Testis (tissue), 3 donors: ENCODE measurements around the gene MYO1B. TPM values are rescaled to one million over a fixed set of nuclear protein-coding genes. Genes with fewer than 3 reads are reported as not detected.
A peak's percentile ranks its signal among the peaks of the same experiment; 100 is the strongest.

ENCODE experiments used
- DNase-seq: peaks from one replicate; pipeline ENCODE4 v3.0.0-alpha.2; 2019
- H3K27ac ChIP-seq, 2 donors: fragments of 200-600 bp; sonication (generic); one replicate each; pipeline ENCODE4 v1.5.1; 2019
- H3K27me3 ChIP-seq: fragments of 200-600 bp; sonication (generic); one replicate; pipeline ENCODE4 v1.5.1; 2019
- H3K36me3 ChIP-seq: fragments of 200-600 bp; sonication (generic); one replicate; pipeline ENCODE4 v1.5.1; 2017; ENCODE audit warnings: low read depth; ENCODE audit errors: missing control alignments
- H3K4me1 ChIP-seq: fragments of 200-600 bp; sonication (generic); one replicate; pipeline ENCODE4 v1.5.1; 2019
- H3K4me3 ChIP-seq, 2 donors: fragments of 200-600 bp; sonication (generic); one replicate each; pipeline ENCODE4 v1.5.1; 2017 to 2019
- H3K9me3 ChIP-seq: fragments of 200-600 bp; sonication (generic); one replicate; pipeline ENCODE4 v1.5.1; 2017
- POLR2A ChIP-seq: fragments of 450-650 bp; IDR thresholded peaks from one replicate; pipeline ENCODE4 v1.6.1; 2017; ENCODE audit warnings: antibody characterized with exemption, mild to moderate bottlenecking, moderate library complexity
- WGBS, 2 donors: methylation state at CpG; one replicate each; pipeline ENCODE4 v1.1.5; 2018; 5-methylcytosine and 5-hydroxymethylcytosine counted together
- intact Hi-C: fragments of 100-400 bp; cut with DNase I; formaldehyde crosslinking; loops from one replicate; pipeline ENCODE4 v1.15.1; 2023; ENCODE audit warnings: low total_unique reads
- polyA plus RNA-seq: library from polyadenylated mRNA; stranded (reverse); fragments of 350-450 nt; fragmentation: Illumina TruSeq; extraction: RNeasy Lipid Tissue Mini Kit (QIAGEN cat#74804); gene quantifications from one replicate; pipeline ENCODE4 v1.2.3, GENCODE V29; 2014; ENCODE audit warnings: low read depth, low replicate concordance; ENCODE audit not compliant: insufficient read depth
- total RNA-seq, 2 donors: library from RNA; depleted of rRNA; stranded (reverse); fragments of >200 nt; gene quantifications; one replicate each; pipeline ENCODE4 v1.2.3, GENCODE V29; 2016
- TF ChIP-seq, protein P1 (sequence below), 3 experiments: fragments of 450-650 bp in 2 of 3; fragments of 200-600 bp in 1 of 3; sonication (generic) in 1 of 3; IDR thresholded peaks; one replicate each; pipeline ENCODE4 v1.5.1; 2016 to 2019; ENCODE audit warnings: antibody characterized with exemption in 3 of 3, mild to moderate bottlenecking in 2 of 3, moderate library complexity in 1 of 3

MYO1B gene
- total and polyA plus RNA-seq, 3 donors from 2014 or later: 14.5 to 30.8 (median 26.8) TPM

DNA sequence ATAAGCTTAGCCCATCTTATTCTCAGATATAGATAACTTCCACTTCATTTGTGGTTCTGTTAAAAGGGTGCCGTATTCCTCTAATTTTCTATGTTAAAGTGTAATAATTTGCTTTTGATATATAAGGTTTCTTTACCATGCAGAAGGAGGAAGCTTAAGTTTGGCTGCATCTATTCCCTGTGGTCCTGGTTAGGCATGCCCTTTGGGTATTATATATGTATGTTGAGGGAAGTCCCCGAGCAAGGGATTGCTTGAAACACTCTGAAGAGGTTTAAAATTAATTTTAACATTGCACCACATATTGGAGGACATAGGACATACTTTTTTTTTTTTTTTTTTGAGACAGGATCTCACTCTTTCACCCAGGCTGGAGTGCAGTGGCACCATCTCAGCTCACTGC, 16.9 kb upstream of the MYO1B start:
- Histone ChIP-seq H3K36me3 (no peaks in the 10 kb centered on the region), H3K4me1 (peaks cover 6% of the 10 kb centered on the region), H3K27me3 (no peaks in the 10 kb centered on the region), H3K4me3 (no peak overlapping the region), H3K27ac (no peak overlapping the region), H3K9me3 (no peaks in the 10 kb centered on the region)
- no peak for DNase-seq
- WGBS, 2 donors: 89 to 99% methylated on average over 2 of the region's 2 CpGs
- intact Hi-C loops: no loop called here
- TF ChIP-seq, protein P1, sequence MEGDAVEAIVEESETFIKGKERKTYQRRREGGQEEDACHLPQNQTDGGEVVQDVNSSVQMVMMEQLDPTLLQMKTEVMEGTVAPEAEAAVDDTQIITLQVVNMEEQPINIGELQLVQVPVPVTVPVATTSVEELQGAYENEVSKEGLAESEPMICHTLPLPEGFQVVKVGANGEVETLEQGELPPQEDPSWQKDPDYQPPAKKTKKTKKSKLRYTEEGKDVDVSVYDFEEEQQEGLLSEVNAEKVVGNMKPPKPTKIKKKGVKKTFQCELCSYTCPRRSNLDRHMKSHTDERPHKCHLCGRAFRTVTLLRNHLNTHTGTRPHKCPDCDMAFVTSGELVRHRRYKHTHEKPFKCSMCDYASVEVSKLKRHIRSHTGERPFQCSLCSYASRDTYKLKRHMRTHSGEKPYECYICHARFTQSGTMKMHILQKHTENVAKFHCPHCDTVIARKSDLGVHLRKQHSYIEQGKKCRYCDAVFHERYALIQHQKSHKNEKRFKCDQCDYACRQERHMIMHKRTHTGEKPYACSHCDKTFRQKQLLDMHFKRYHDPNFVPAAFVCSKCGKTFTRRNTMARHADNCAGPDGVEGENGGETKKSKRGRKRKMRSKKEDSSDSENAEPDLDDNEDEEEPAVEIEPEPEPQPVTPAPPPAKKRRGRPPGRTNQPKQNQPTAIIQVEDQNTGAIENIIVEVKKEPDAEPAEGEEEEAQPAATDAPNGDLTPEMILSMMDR (IDR thresholded peaks at IDR 0.05): no peak
- no peak for TF ChIP-seq POLR2A

DNA sequence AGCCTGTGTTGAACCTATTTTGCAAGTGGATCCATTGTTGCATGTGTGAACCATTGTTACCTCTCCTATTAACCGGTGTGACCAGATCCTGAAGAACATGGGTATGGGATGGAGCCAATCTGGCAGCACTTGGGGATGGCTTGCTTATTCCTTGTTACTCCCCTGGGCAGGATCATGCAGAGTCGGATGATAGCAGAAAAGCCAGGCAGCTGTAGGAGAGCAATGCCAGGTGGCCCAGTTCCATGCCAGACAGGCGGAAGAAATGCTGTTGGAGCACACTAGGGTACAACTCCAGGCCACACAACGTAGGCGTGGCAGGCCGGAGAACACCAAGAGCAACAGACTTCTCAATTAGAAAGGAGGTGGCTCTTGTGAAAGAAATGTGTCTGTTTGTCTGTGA, 16.3 kb upstream of the MYO1B start:
- Histone ChIP-seq H3K4me3 (no peak overlapping the region), H3K36me3 (no peaks in the 10 kb centered on the region), H3K27me3 (no peaks in the 10 kb centered on the region), H3K27ac (no peak overlapping the region), H3K9me3 (no peaks in the 10 kb centered on the region), H3K4me1 (peaks cover 6% of the 10 kb centered on the region)
- intact Hi-C loops: no loop called here
- TF ChIP-seq, protein P1 (IDR thresholded peaks at IDR 0.05): no peak
- TF ChIP-seq POLR2A: no peak
- WGBS, 2 donors: 85 to 89% methylated on average over 6 of the region's 6 CpGs
- no peak for DNase-seq

DNA sequence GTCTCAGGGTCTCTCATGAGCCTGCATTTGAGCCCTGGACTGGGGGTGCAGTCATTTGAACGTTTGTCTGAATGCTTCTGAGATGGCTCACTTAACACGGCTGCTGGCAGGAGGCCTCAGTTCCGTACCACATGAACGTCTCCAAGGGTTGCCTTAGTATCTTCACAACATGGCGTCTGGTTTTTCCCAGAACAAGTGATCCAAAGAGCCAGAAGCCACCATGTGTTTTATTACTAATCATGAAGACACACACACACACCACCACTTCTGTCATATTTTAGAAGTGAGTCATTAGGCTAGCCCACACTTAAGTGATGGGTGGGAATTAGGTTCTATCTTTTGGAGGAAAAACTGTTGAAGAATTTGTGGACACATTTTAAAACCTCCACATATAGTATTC, 15.0 kb upstream of the MYO1B start:
- DNase-seq: no peak
- H3K4me1 ChIP-seq: peaks cover 6% of the 10 kb centered on the region
- H3K4me3 ChIP-seq: no peak overlapping the region
- TF ChIP-seq POLR2A: no peak
- TF ChIP-seq, protein P1 (IDR thresholded peaks at IDR 0.05): no peak
- no peaks in the 10 kb centered on the region for H3K36me3 ChIP-seq
- intact Hi-C loops: no loop called here
- 77 to 79% methylated on average over 5 of the region's 5 CpGs for WGBS, 2 donors
- H3K27ac ChIP-seq: no peak overlapping the region
- H3K9me3 ChIP-seq: no peaks in the 10 kb centered on the region
- no peaks in the 10 kb centered on the region for H3K27me3 ChIP-seq

DNA sequence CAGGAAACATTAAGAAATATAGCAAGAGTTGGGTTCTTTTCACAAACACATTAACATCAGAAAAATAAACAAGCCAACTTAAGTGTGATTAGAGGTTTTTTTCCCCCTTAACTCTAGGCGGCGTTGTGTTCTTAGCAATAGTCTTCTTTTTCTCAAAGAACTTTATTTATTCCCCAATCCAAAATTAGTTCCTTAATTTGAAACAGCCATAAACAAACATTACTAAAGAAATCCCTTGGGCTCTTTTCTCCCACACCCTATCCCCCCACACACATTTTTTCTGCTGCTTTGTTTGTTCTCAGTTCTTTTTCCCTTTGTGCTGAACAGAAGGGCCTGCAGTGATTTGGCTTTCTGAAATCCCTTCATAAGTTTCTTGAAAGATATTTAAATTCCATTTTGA, 13.2 kb upstream of the MYO1B start:
- Histone ChIP-seq H3K27ac (no peak overlapping the region), H3K9me3 (no peaks in the 10 kb centered on the region), H3K27me3 (no peaks in the 10 kb centered on the region), H3K4me3 (no peak overlapping the region), H3K4me1 (peaks cover 6% of the 10 kb centered on the region), H3K36me3 (no peaks in the 10 kb centered on the region)
- TF ChIP-seq, protein P1 (IDR thresholded peaks at IDR 0.05): peak; percentile 27 to 52 (median 40)
- TF ChIP-seq POLR2A: no peak
- 30 to 45% methylated on average over 2 of the region's 2 CpGs for WGBS, 2 donors
- intact Hi-C loops: no loop called here
- no peak for DNase-seq

DNA sequence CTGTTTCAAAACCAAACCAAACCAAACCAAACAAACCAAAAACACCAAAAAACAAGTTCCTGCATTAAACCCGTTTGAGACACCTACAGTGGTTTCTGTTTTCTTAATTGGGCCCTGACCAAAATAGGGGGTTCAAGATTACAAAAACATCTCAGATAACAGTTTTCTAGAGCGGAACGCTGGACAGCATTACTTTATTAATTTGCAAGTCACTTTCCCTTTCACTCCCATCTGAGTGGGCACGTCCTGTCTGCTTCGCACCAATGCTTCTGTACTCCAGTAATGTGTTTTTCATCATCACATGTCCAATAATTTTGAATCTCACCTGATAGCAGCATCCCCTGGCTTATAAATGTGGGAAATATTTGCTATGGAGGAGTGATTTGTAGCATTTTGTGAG, 11.7 kb upstream of the MYO1B start:
- no peak for TF ChIP-seq POLR2A
- TF ChIP-seq, protein P1 (IDR thresholded peaks at IDR 0.05): no peak
- H3K9me3 ChIP-seq: no peaks in the 10 kb centered on the region
- no peak for DNase-seq
- peaks cover 6% of the 10 kb centered on the region for H3K4me1 ChIP-seq
- H3K27ac ChIP-seq: no peak overlapping the region
- WGBS, 2 donors: 86 to 92% methylated on average over 5 of the region's 5 CpGs
- H3K4me3 ChIP-seq: no peak overlapping the region
- intact Hi-C loops: no loop called here
- no peaks in the 10 kb centered on the region for H3K27me3 ChIP-seq
- H3K36me3 ChIP-seq: no peaks in the 10 kb centered on the region
